ENCODE measurements around the gene UGT1A8.

Gene UGT1A8

DNA sequence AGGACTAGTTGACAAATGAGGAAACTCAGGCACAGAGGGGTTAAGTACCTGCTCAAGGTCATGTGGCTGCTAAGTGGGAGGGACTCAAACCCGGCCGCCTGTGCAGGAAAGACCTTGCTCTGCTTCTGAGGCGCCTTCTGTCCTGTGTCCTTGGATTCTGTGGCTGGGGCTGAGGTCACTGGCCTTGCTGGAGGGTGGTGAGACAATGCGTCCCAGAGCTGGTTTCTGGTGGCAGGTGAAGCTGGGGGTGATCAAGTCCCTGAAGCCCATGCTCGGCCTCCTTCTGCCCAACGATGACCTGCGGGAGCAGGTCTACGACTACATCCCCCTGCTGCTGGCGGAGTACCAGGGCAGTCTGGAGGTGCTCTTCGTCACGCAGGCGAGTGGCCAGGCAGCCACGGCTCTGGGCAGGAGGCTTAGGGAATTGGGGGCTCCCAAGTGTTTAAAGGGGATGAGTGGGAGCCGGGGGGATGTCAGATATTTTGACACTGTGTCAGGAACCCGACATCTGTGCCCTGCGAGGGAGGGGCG, 176.8 kb downstream of the UGT1A8 start:
- TF ChIP-seq EZH2phosphoT487 (IDR thresholded peaks at IDR 0.05; ENCODE audit: low read length): no peak
- no peak for TF ChIP-seq EZH2 (optimal IDR thresholded peaks at IDR 0.05; ENCODE audit: low read depth, low read length)
- Histone ChIP-seq H4K20me1 (ENCODE audit: insufficient read depth, low read length) (no peaks in the 10 kb centered on the region), H3K9me3 (replicated peaks; ENCODE audit: insufficient read depth, low read length) (no peaks in the 10 kb centered on the region), H3K4me2 (ENCODE audit: low read depth, low read length) (no peak overlapping the region), H3K27me3 (replicated peaks; ENCODE audit: insufficient read depth, low read length) (no peaks in the 10 kb centered on the region), H3K27ac (ENCODE audit: low read length) (no peak overlapping the region), H3K9me2 (replicated peaks; ENCODE audit: insufficient read depth, low read length) (no peaks in the 10 kb centered on the region), H3K4me1 (ENCODE audit: low read length) (no peaks in the 10 kb centered on the region), H2AFZ (ENCODE audit: low read length) (no peak overlapping the region), H3K79me2 (ENCODE audit: low read length) (no peaks in the 10 kb centered on the region), H3K36me3 (replicated peaks; ENCODE audit: insufficient read depth, low read length) (no peaks in the 10 kb centered on the region), H3K4me3 (ENCODE audit: low read length) (no peak overlapping the region), H3F3A (ENCODE audit: insufficient read depth, low read length) (no peaks in the 10 kb centered on the region), H3K9ac (ENCODE audit: low read length) (no peak overlapping the region)
- no peak for DNase-seq

DNA sequence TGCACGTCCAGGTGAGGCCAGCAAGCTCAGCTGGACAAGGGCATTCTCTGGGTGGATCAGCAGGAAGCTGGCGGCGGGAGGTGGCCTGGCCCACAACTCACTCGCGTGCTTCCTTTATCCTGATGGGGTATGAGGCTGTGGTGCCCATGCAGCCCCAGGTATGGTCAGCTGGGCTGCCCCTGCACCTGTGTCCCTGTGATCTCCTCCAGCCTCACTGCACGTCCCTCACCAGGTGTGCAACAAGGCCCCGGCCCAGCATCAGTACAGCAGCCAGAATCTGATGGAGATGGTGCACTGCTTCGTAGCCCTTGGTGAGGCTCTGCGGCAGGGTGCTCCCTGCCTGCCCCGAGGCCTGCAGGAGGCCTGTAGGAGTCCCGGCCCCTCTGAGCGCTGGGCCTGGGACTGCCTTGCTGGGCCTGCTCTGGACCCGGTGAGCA, 178.3 kb downstream of the UGT1A8 start:
- H3K4me3 ChIP-seq (ENCODE audit: low read length): no peak overlapping the region

DNA sequence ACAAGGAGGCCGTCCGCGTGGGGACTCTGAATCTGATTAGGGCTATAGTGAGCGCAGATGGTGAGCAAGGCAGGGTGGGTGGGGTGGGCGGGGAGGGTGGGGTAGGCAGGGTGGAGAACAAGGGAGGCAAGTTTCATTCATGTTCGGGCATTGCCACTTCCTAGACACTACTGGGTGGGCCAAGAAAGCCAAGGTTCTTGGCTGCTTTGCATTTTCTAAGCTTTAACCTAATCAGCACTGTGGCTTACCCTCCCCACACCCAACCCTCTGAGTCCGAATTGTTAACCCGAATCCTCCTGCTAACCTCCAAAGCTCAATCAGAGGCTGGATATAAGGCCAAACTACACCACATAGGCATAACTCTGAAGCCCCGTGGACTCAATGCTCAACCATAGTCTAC, 178.8 kb downstream of the UGT1A8 start:
- peaks cover 5% of the 10 kb centered on the region for H3K4me1 ChIP-seq (ENCODE audit: low read length)
- no peaks in the 10 kb centered on the region for H3K79me2 ChIP-seq (ENCODE audit: low read length)
- TF ChIP-seq, protein P1, sequence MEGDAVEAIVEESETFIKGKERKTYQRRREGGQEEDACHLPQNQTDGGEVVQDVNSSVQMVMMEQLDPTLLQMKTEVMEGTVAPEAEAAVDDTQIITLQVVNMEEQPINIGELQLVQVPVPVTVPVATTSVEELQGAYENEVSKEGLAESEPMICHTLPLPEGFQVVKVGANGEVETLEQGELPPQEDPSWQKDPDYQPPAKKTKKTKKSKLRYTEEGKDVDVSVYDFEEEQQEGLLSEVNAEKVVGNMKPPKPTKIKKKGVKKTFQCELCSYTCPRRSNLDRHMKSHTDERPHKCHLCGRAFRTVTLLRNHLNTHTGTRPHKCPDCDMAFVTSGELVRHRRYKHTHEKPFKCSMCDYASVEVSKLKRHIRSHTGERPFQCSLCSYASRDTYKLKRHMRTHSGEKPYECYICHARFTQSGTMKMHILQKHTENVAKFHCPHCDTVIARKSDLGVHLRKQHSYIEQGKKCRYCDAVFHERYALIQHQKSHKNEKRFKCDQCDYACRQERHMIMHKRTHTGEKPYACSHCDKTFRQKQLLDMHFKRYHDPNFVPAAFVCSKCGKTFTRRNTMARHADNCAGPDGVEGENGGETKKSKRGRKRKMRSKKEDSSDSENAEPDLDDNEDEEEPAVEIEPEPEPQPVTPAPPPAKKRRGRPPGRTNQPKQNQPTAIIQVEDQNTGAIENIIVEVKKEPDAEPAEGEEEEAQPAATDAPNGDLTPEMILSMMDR (IDR thresholded peaks at IDR 0.05; ENCODE audit: low read length): no peak
- no peak for TF ChIP-seq EZH2 (optimal IDR thresholded peaks at IDR 0.05; ENCODE audit: low read depth, low read length)
- TF ChIP-seq EZH2phosphoT487 (IDR thresholded peaks at IDR 0.05; ENCODE audit: low read length): no peak
- H3K9me2 ChIP-seq (replicated peaks; ENCODE audit: insufficient read depth, low read length): no peaks in the 10 kb centered on the region
- H3K36me3 ChIP-seq (replicated peaks; ENCODE audit: insufficient read depth, low read length): no peaks in the 10 kb centered on the region
- H2AFZ ChIP-seq (ENCODE audit: low read length): no peak overlapping the region
- H3F3A ChIP-seq (ENCODE audit: insufficient read depth, low read length): no peaks in the 10 kb centered on the region
- H3K4me2 ChIP-seq (ENCODE audit: low read depth, low read length): no peak overlapping the region
- H4K20me1 ChIP-seq (ENCODE audit: insufficient read depth, low read length): no peaks in the 10 kb centered on the region
- no peak overlapping the region for H3K4me3 ChIP-seq (ENCODE audit: low read length)
- no peaks in the 10 kb centered on the region for H3K9me3 ChIP-seq (replicated peaks; ENCODE audit: insufficient read depth, low read length)
- no peak overlapping the region for H3K9ac ChIP-seq (ENCODE audit: low read length)
- DNase-seq: no peak
- no peak overlapping the region for H3K27ac ChIP-seq (ENCODE audit: low read length)
- no peaks in the 10 kb centered on the region for H3K27me3 ChIP-seq (replicated peaks; ENCODE audit: insufficient read depth, low read length)

More for the DNA sequence above, 178.3 kb downstream of the UGT1A8 start:
- H4K20me1 ChIP-seq (ENCODE audit: insufficient read depth, low read length): no peaks in the 10 kb centered on the region
- H3K4me1 ChIP-seq (ENCODE audit: low read length): peaks cover under 1% of the 10 kb centered on the region
- H3K36me3 ChIP-seq (replicated peaks; ENCODE audit: insufficient read depth, low read length): no peaks in the 10 kb centered on the region
- no peaks in the 10 kb centered on the region for H3K9me2 ChIP-seq (replicated peaks; ENCODE audit: insufficient read depth, low read length)
- no peak overlapping the region for H3K4me2 ChIP-seq (ENCODE audit: low read depth, low read length)
- DNase-seq: no peak
- H3K27me3 ChIP-seq (replicated peaks; ENCODE audit: insufficient read depth, low read length): no peaks in the 10 kb centered on the region
- H2AFZ ChIP-seq (ENCODE audit: low read length): no peak overlapping the region
- H3K27ac ChIP-seq (ENCODE audit: low read length): no peak overlapping the region
- H3F3A ChIP-seq (ENCODE audit: insufficient read depth, low read length): no peaks in the 10 kb centered on the region
- H3K9ac ChIP-seq (ENCODE audit: low read length): no peak overlapping the region
- H3K79me2 ChIP-seq (ENCODE audit: low read length): no peaks in the 10 kb centered on the region
- TF ChIP-seq EZH2 (optimal IDR thresholded peaks at IDR 0.05; ENCODE audit: low read depth, low read length) (no peak), EZH2phosphoT487 (IDR thresholded peaks at IDR 0.05; ENCODE audit: low read length) (no peak)
- TF ChIP-seq, protein P1 (IDR thresholded peaks at IDR 0.05; ENCODE audit: low read length): no peak
- H3K9me3 ChIP-seq (replicated peaks; ENCODE audit: insufficient read depth, low read length): no peaks in the 10 kb centered on the region

DNA sequence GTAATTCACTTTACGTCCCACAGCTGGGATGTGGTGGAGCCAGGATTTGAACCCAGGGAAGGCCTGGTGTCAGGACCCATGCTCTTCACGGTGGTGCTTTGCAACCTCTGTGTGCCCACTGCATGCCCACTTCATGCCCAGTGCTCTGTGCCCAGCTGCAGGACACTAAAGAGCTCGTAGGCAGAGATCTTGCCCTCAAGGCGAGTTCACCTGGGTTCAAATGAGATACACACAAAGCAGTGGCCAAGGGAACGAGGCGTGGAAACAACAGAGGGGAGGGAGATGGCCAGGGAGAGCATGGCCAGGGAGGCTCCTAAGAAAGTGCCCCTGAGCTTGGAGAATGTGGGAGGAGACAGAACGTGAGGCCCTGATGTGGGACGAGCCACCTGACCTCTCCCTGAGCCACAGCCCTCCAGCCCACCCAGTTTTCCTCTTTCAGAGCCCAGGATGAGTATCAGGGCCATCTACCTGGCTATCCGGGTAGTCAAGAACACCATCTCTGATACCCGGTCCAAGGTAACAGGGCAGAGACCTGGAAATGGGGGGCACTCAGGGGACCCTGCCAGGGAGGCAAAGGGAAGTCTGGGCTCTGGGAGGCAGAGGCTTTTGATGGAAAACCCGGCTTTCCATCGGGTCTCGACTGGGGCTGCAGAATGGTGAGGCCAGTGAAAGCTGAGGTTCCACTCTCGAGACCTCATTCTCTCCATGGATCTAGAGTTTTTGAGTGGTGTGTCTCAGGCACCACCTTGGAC, 181.1 kb downstream of the UGT1A8 start:
- Histone ChIP-seq H3K4me2 (ENCODE audit: low read depth, low read length) (no peak overlapping the region), H3K9ac (ENCODE audit: low read length) (no peak overlapping the region), H2AFZ (ENCODE audit: low read length) (no peak overlapping the region), H3K79me2 (ENCODE audit: low read length) (no peaks in the 10 kb centered on the region), H3K9me2 (replicated peaks; ENCODE audit: insufficient read depth, low read length) (no peaks in the 10 kb centered on the region), H3K4me1 (ENCODE audit: low read length) (peaks cover 11% of the 10 kb centered on the region), H3K27me3 (replicated peaks; ENCODE audit: insufficient read depth, low read length) (no peaks in the 10 kb centered on the region), H3K4me3 (ENCODE audit: low read length) (no peak overlapping the region), H3K27ac (ENCODE audit: low read length) (no peak overlapping the region), H3K9me3 (replicated peaks; ENCODE audit: insufficient read depth, low read length) (no peaks in the 10 kb centered on the region), H3F3A (ENCODE audit: insufficient read depth, low read length) (no peaks in the 10 kb centered on the region), H3K36me3 (replicated peaks; ENCODE audit: insufficient read depth, low read length) (no peaks in the 10 kb centered on the region), H4K20me1 (ENCODE audit: insufficient read depth, low read length) (no peaks in the 10 kb centered on the region)
- TF ChIP-seq EZH2phosphoT487 (IDR thresholded peaks at IDR 0.05; ENCODE audit: low read length) (no peak), EZH2 (optimal IDR thresholded peaks at IDR 0.05; ENCODE audit: low read depth, low read length) (no peak)
- DNase-seq: no peak
